ENCODE data around the gene RAPGEF2. TPM values are rescaled to one million over a fixed set of nuclear protein-coding genes. Genes with fewer than 3 reads are reported as not detected.

RAPGEF2 gene
- total RNA-seq, 1 donor = 84.6 TPM

DNA sequence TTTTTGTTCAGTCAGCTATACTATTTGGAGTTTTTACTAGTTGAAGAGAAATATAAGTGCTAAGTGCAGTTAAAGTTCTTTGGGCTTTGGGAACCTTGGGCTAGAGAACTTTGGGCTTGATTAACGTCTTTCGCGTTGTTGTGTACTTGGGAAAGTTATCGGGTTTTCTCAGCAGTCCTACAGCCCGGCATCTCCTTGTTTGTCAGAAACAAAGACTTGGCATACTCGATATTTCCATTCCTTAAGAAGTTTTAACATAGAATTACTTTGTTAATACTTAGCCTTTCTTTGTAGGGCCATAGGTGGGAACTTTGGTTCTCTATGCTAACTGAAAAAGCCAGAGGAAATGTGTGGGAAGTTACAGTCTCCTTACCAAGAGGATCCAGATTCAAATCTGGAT lies 28.7 kb downstream of the RAPGEF2 start:
- DNase-seq (ENCODE audit: low read depth in 2 of 3, low spot score in 2 of 3) = no peak

DNA sequence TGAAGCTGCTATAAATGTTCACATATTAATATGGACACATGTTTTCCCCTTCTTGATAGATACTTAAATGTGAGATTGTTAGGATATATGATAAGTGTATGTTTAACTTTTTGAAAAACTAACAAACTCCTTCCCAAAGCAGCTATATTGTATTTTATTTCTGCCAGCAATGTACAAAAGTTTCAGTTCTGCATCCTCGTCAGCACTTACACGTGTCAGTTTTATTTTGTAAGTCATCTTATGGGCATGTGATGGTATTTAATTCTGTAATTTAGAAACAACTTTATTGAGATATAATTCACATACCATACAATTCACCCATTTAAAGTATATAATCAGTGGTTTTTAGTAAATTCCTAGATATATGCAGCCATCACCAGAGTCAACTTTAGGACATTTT lies 31.6 kb downstream of the RAPGEF2 start:
- DNase-seq (ENCODE audit: low read depth in 2 of 3, low spot score in 2 of 3) = no peak

DNA sequence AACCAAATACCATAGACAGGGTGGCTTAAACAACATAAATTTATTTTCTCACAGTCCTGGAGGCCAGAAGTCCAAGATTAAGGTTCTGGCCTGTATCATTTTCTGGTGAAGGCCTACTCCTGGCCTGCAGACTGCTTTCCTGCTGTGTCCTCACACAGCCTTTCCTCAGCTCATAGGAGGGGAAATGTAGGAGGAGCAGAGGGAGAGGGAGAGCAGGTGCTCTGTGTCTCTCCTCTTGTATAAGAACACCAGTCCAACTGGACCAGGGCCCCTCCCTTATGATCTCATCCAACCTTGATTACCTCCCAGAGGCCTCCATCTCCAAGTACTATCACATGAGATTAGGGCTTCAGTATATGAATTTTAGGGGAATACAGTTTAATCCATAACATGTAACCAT lies 34.3 kb downstream of the RAPGEF2 start:
- no peak for DNase-seq (ENCODE audit: low read depth in 2 of 3, low spot score in 2 of 3)

DNA sequence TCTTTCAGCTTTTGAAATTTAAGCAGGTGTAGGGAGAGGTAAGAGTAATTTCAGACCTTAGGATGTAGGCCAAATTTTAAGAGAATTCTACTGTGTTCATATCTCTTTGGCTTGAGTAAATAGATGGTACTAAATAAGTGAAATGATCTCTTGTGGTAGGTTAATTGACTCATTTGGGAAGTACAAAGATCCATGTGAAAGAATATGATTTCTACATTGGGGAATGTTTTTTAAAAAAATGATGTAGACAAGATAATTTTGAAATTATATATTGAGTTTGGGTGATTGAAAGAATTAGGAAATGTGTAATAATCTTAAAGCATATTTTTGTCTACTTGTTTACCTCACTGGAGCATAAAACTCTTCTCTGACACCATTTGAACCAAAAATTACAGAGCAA lies 35.6 kb downstream of the RAPGEF2 start:
- no peak for DNase-seq (ENCODE audit: low read depth in 2 of 3, low spot score in 2 of 3)

DNA sequence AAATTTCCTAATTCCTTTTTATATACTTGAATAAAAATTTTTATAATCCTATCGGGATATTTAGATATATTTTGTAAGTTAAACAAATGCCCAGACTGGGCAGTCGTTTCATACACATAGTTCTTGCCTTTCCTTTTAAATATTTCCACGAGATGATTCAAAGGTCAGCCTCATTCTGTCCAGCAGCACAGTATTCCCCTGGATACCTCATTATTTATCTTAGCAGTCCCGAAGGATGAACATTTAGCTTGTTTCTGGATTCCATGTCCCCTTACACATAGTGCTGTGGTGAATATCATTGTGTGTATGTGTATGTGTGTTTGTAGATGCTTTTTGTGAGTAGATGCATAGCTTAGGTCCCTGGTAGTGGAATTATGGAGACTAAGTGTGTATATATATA lies 38.3 kb downstream of the RAPGEF2 start:
- no peak for DNase-seq (ENCODE audit: low read depth in 2 of 3, low spot score in 2 of 3)

DNA sequence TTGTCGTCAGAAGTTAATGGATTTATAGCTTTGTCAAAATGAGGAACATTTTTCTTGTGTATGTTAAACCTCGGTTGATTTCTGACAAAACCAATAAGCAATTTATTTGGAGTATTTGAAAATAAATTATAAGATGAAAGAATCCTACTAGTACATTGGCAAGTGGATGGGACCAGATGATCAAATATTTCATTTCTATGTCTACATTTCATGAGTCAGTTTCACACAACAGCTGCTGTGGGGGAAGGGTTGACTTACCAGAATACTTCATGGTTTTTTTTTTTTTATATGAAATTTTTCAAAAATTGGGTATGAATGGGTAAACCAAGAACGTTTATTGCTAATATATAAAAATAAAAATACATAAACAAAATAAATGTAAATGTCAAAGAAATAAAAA lies 39.4 kb downstream of the RAPGEF2 start:
- DNase-seq (ENCODE audit: low read depth in 2 of 3, low spot score in 2 of 3) = peak in 1 of 3 donors; percentile 48

DNA sequence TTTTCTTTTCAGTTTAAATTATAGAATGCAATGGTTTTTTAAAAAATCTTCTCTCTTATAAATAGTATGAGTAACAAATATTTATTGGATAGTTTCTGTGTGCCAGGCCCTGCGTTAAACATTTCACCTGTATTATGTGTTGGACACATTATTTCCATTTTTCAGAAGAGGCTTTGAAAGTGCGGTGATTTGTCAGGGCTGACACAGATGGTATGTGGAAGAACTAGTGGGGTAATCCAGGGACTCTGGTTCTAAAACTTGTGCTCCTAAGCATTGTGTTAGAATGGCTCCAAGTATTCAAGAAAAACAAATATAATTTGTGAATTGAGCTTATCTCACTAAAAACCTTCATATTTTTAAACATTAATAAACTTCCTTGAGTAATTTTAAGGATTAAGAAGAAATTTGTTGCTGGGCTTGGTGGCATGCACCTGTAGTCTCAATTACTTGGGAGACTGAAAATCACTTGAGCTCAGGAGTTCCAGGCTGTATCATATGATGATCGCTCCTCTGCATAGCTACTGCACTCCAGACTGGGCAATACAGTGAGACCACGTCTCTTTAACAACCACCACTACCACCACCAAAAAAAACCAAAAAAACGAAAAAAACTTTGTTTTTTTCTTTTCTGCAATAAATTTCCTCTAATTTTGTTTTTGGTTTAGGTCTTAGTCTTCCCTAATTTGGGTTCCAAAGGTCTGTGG lies 40.0 kb downstream of the RAPGEF2 start:
- no peak for DNase-seq (ENCODE audit: low read depth in 2 of 3, low spot score in 2 of 3)

DNA sequence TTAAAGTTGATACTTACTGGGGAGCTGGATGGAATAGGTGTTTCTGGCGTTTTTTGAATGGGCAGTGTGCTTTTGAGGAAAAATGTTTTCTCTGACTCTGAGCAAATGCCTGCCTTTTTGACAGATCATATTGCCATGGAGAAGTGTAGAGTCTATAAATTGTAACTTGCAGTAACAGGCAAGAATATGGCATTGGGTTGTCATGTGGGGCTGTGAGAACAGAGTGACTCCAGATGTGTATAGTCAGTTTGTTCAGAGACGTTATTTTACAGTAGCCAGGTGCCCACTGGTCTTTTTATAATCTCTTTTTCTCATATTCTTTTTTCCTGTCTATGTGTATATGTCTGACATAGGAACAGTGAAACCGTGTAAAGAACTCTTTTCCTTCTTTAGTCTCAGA lies 40.8 kb downstream of the RAPGEF2 start:
- no peak for DNase-seq (ENCODE audit: low read depth in 2 of 3, low spot score in 2 of 3)

DNA sequence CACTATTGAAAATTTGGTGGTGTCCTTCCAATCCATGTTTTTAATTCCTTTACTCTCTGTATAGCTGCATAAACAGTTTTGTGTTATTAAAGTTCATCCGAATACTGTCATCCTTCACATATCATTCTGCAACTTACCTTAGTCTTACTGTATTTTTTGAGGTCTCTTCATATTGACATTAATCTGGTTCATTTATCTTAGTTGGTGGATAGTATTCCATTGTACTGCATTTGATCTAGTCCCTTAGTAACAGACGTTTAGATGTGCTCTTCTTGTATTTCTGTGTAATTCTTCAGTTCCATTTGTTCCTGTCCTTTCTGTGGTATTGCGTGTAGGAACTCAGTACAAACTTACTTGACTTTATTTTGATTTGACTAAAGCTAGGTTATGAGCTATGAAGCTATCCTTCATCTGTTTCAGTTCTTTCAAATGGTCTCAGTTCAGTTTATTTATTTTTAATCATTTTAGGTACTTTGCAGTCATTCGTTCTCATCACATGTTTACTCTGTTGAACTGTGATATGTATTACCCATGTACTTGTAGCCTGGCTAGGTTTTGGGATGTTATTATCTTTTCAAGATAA lies 41.3 kb downstream of the RAPGEF2 start:
- DNase-seq (ENCODE audit: low read depth in 2 of 3, low spot score in 2 of 3) = no peak

DNA sequence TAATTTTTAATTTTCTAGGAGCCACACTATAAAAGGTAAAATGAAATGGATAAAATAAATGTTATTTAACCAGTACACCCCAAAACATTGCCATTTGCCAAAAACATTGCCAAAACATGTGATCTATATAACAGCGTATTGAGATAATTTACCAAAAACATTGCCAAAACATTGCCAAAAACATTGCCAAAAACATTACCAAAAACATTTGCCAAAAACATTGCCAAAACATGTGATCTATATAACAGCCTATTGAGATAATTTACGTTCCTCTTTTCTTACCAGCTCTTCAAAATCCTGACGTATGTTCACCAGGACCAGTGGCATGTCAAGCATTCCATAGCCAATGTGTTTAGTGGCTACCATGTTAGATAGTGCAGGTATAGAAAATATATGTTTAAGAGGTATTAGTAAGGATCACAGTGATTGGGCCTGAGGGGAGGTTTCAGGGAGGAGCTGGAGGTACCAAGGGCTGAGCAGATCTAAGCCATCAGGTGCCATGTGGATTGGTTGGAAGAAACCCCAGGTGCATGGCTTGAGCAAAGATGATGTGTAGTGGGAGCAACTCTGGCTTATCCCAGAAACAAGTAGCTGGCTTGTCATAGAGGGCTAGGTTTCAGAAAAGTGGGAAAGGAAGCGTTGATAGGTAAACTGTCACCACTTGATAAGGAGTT lies 42.6 kb downstream of the RAPGEF2 start:
- no peak for DNase-seq (ENCODE audit: low read depth in 2 of 3, low spot score in 2 of 3)

DNA sequence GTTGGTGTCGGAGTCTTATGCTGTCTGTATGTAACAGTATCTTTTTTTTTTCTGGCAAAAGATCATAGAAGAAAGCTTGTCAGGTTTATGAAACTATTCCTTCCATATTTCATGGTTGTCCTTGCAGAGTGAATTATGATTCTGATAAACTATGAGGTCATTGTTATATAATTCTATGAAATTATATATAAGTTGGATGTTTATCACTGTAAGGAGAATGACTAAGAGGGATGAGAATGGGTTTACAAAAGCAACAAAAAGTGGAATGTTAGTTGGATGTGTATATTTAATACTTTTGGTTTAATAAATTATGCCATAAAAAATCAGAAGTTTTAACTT lies 43.1 kb downstream of the RAPGEF2 start:
- no peak for DNase-seq (ENCODE audit: low read depth in 2 of 3, low spot score in 2 of 3)

DNA sequence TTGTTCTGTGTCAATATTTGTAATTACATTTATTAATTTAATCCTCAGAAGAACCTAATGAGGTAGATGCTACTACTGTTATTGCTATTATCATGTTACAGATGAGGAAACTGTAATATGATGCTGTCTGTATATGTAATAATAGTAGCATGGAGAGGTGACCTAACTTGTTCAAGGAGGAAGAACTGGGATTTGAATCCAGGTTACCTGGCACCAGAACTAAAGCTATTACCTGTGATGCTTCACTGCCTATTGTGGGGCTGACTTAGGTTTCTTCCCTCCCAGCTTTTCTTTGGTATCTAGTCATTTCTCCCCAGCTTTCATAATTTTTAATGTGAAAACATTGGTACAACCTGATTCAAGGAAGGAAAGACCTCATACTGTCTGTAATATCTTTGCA lies 43.6 kb downstream of the RAPGEF2 start:
- no peak for DNase-seq (ENCODE audit: low read depth in 2 of 3, low spot score in 2 of 3)

DNA sequence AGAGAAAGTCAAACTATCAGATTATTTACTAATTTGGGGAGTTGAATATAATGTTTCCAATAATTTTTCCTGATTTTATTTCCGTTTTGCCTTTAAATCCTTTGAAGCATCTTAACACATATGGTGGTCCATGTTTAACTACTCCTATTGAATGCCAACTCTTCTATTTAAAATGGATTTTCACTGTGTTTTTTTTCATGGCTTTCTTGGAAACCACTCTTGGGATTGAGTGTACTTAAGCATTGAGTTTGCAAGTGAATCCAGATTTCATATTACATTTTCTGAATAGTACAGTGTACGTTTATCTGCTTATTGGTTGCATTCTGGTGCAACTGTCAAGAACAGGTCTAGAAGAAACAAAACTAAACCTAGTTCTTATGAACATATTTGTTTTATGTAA lies 45.6 kb downstream of the RAPGEF2 start:
- no peak for DNase-seq (ENCODE audit: low read depth in 2 of 3, low spot score in 2 of 3)

DNA sequence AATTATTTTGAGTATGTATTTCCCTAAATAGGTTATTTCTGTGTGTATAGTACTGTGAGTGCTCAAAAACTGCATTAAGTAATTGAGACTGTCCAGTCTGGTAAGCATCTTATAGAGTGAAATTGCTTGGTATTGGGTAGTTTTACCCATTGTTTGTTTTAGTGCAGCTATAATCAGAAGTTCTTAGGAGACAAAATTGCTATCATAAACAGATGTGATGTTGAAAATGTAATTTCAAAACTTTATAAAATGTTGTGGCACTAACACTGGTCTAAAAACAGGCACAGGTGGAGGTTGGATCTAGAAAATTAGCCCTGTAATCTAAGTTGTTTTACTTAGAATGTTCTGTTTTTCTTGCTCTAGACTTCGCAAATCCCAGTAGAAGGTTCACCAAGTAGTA lies 46.8 kb downstream of the RAPGEF2 start:
- DNase-seq (ENCODE audit: low read depth in 2 of 3, low spot score in 2 of 3) = no peak

DNA sequence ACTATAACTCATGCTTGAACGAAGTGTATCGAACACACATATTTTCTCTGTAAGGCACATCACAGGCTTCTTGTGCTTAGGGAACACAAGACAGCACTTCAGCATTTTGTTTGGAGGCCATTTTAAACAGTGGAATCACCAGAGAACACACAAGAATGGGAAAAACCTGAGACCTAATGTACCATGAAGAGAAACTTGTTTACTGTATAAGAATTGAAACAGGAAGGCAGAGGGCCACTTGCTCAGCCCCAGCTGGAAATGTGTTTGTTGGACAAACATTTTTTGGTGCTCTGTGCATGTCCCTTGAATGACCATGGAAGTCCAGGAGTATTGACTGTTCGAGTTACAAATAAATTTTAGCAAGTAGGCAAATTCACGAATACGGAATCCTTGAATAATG lies 47.5 kb downstream of the RAPGEF2 start:
- DNase-seq (ENCODE audit: low read depth in 2 of 3, low spot score in 2 of 3) = no peak

DNA sequence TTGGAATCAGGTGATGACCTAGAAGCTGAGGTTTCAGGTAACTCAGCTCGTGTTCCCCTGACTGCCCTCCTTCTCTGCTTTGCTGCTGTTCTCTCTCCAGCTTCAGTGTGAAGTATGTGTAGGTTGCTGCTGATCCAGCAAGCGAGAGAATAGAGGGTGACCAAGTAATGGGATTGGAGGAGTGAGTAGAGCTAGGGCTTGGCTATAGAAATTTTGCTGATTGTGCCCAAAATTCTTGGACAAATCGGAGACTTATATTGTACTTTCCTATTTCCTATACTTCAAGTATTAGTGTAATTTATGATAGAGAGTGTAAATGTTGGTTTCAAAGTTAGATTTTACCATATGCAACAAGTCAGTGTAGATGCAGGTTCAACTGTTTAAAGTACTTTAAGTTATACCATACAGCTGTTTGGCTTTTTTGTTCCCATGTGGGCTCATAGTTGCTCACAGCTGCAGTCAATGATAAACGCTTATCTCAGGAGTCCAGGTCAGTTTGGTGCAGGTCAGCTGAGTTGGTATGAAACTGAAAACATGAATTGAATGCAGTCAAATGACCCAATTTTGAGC lies 48.0 kb downstream of the RAPGEF2 start:
- peak in 2 of 3 donors; percentile 81 to 86 for DNase-seq (ENCODE audit: low read depth in 2 of 3, low spot score in 2 of 3)

DNA sequence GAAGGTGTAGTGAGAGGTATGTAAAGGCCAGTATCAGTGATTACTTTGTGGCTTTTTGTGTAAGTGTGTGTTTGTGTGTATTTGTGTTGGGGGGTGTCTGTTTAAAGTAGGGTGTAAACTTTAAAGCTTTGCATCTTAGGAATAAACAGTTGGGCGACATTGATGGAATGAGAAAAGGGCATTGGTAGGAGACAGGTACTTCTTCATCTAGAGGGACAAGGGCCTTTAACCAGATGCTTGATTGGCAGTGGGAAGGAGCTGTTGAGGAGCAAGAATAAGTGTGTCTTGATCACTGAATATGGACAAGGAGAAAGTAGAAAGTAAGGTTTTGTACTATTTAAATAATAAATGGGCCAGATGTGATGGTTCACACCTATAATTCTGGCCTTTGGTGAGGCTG lies 48.8 kb downstream of the RAPGEF2 start:
- no peak for DNase-seq (ENCODE audit: low read depth in 2 of 3, low spot score in 2 of 3)

DNA sequence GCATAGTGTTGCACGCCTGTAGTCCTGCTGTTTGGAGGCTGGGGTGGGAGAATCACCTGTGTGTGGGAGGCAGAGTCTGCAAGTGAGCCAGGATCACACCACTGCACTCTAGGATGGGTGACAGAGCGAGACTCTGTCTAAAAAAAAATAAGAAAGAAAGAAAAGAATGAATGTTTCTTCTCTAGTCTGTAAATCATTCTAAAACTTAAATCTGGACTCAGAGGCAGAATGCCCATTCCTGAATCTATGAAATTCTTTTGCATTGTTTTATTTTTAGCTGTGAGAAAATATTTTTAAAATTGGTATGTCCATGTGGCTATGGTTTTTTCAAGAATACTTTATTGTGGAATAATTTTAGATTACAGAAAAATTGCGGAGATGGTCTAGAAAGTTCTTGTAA lies 49.3 kb downstream of the RAPGEF2 start:
- DNase-seq (ENCODE audit: low read depth in 2 of 3, low spot score in 2 of 3) = no peak

DNA sequence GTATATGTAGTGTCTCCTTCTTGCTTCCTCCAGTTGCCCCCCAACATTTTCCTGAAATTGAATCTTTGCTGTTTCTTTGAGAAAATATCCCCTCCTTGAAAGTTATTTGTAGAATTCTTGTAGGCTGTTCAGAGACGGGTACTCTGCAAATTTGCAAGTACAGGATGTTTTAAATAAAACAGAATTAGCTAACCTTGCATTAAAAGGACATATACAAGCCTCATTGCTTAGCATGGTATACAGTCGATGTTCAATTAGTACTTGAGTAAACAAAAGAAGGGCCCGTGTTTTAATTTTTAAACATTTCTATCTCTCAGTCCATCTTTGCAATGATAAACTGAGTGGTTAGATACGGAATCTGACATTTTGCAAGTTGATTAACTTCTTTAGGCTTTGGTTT lies 50.8 kb downstream of the RAPGEF2 start:
- DNase-seq (ENCODE audit: low read depth in 2 of 3, low spot score in 2 of 3) = no peak

DNA sequence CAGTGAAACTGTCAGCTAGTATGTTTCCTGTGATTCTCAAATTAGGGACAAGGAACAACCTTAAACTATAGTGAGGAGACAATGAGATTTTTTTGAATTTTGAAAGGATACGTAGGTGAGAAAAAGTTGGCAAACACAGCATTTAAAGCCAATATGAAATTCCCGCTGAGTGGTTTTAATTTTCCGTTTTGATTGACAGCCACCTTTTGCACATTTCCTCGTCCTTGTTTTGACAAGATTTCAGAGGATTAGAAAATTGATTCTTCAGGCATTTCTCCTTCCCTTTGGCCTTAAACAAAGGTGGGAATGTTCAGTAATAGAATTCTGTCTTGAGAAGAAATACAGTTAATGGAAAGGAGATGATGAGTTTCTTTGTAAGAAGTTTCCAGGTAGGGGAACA lies 52.2 kb downstream of the RAPGEF2 start:
- DNase-seq (ENCODE audit: low read depth in 2 of 3, low spot score in 2 of 3) = no peak

DNA sequence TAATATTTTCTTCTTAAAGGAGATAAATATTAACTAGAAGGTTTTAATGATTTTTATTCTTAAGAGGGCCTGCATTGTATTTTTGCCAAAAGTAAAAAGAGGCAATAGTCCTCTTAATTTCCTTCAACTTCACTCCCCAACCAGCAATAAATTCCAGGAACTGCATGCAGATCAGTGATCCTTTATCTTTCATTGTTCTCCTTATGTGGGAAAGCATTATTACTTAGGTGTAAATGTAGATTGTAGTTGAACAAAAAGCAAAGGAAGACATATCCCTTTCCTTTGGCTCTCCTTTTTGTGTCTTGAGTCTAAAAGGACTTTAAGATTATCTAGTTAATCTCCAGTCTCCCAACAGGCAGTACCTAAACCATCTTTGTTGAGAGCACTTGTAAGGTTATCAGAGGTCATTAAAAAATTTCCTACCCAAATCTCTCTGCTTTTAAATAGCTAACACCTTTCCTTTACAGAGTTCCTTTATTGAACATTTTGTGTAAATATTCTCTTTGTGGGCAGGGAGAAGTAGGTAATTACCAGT lies 55.3 kb downstream of the RAPGEF2 start:
- no peak for DNase-seq (ENCODE audit: low read depth in 2 of 3, low spot score in 2 of 3)

DNA sequence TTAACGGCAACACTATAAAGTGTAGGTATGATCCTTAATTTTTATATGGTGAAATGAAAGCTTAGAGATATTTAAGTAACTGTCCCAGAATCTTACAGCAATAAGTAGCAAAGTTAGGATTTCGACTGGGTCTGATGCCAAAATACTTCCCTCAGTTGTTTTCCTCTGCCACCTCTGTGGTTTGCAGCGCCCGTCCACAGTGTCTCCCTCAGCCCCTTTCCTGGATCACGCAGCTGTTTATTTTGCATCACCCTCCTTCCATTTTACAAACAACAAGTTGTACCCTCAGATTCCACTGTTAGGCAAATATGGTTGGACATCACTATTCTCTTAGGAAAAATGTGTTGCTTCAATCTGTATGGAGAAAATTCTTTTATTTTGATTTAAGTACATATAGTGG lies 56.1 kb downstream of the RAPGEF2 start:
- DNase-seq (ENCODE audit: low read depth in 2 of 3, low spot score in 2 of 3) = no peak

All from hematopoietic multipotent progenitor cell (in vitro differentiated cells).